GM12801 (cell line): ENCODE measurements around the gene FMO1.

Experiments used
- CTCF ChIP-seq: IDR thresholded peaks from one replicate; pipeline ENCODE4 v1.5.1; 2011; ENCODE audit warnings: control low read depth; ENCODE audit not compliant: insufficient read length; ENCODE audit errors: extremely low read depth

Gene FMO1

GRCh38 chr1:171256940-171257606, 8.8 kb downstream of the FMO1 start:
- no peak for TF ChIP-seq CTCF

- TF ChIP-seq CTCF: no peak
Measured at GRCh38 chr1:171257607-171258076, 9.3 kb downstream of the FMO1 start.

- TF ChIP-seq CTCF: no peak
Measured at GRCh38 chr1:171258429-171258828, 10.1 kb downstream of the FMO1 start.

- TF ChIP-seq CTCF: no peak
Measured at GRCh38 chr1:171258943-171259342, 10.6 kb downstream of the FMO1 start.

- TF ChIP-seq CTCF: no peak
Measured at GRCh38 chr1:171261336-171261735, 13.0 kb downstream of the FMO1 start.

GRCh38 chr1:171263901-171264300, 15.6 kb downstream of the FMO1 start:
- no peak for TF ChIP-seq CTCF

GRCh38 chr1:171265686-171266085, 17.4 kb downstream of the FMO1 start:
- TF ChIP-seq CTCF: no peak

GRCh38 chr1:171266930-171267329, 18.6 kb downstream of the FMO1 start:
- no peak for TF ChIP-seq CTCF
